DMS79 treated with DMSO at 0.1 percent for 48 hours (cell line): ENCODE measurements around the gene MTERF4.

Source experiments
- DNase-seq: peaks from one replicate; lab custom pipeline; 2025; lab: John Stamatoyannopoulos, UW

Gene MTERF4

DNA sequence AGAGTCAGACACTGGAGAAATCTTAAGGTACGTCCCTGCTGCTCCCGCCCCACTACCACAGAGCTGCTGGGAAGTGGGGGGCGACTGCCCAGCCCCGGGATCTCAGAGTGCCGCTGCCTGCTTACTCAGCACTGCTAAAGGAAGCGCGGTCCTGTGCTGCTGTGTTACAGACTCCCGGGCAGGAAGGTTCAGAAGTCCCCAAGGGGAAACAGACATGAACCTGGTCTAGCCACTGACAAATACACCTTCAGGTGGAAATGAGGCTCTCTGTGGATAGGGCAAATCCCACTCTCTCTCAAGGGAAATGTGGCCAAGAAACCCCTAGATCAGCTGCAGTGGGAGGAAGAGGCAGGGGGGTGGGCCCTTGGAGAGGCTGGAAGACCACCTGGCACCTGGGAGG lies 13.7 kb downstream of the MTERF4 start:
- DNase-seq, result no peak

DNA sequence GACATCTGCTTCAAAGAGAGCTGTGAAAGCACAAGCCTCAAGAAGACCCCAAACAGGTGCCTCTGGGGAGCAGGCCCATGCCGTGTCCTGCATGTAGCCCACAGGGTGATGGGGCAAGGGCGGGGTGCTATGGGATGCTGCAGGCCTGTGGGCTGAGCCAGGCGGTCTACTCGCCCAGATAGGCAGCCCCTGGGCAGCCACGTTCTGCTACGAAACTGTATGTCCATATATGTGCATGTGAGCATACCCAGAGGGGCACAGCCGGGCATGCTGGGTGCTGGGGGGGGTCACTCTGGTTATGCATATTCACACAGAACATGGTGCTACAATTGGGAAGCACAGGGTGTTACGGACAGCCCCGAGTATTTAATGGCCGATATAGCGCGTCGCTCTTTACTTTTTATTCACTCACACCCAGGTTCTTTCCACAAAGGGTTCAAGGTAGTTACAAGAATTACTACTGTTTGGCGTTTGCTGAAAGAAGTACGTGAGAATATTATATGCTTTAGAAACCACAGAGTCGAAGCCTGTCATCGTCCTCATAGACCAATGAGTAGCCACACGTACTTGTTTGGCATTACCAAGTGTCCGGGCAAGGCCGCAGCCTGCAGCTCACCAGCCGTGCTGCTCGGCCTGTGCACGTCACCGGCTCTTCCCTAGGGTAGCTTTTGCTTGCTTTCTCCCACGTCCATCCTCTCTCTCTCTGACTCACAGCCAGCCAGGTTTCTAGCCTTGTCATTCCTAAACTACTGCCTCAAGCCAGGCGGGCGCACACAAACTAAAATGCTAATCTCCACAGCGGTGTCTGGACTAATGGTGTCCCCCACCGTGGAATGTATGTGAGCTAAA lies 14.4 kb downstream of the MTERF4 start:
- DNase-seq, result no peak

DNA sequence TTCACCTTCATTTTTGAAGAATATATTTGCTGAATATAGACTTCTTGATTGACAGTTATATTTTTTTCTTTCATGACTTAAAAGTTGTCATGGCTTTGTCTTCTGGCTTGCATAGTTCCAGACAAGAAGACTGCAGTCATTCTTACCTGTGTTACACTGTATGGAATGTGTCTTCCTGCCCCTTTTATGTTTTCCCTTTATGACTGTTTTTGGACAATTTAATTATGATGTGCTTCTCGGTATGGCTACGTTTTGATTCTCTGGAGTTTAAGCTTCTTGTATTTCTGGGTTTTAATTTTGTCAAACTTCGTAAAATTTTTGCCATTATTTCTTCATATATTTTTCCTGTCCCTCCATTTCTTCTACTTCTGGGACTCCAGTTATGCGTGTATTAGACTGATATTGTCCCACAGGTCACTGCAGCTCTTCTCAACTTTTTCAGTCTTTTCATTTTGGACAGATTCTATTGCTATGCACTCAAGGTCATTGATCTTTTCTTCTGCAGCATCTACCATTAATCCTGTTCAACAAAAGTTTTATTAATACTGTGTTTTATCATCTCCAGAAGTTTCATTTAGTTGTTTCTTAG lies 17.1 kb downstream of the MTERF4 start:
- DNase-seq, result no peak

DNA sequence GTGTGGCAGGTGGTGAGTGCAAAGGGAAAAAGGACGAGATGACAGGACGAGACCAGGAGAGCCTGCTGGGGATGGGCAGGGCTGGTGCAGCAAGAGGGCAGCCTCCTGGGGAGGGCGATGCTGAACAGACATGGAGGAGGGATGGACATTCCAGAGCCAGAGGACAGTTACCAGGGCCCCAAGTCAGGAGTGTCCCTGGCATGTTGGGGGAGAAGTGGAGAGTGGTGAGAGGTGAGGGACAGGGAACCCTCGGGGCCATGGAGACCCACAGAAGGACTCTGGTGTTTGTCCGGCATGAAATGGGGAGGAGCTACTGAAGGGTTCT lies 19.0 kb downstream of the MTERF4 start:
- no peak for DNase-seq

DNA sequence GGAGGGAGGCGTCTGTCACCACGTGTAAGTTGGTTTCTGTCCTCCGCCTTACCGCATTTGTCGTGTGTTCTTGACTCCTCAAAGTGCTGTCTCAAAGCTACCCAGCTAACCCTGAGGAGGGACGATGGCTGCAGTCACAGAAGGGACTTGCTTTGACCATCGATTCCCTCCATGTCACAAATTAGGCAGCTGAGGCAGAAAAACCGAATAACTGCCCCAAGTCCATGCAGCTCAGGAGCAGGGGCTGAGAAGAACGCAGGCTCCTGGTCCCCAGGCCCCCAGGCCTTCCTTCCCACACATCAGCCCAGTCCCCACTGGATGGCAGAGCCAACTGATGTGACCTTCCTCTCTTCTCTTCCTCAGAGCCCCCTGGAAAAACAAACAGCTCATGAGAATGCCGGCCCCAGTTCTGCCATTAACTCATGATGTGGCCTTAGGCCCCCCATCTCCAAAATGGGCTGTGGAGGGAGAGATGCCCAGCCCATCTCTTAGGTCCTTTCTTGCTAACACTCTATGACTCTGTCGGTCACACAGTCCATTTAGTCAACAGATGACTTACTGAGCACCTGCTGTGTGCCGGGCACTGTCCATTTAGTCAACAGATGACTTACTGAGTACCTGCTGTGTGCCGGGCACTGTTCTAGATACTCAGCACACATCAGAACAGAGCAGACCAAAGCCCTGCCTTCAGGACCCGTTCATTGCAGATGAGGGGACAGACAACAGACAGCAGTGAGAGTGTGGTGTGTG lies 19.6 kb downstream of the MTERF4 start:
- no peak for DNase-seq

DNA sequence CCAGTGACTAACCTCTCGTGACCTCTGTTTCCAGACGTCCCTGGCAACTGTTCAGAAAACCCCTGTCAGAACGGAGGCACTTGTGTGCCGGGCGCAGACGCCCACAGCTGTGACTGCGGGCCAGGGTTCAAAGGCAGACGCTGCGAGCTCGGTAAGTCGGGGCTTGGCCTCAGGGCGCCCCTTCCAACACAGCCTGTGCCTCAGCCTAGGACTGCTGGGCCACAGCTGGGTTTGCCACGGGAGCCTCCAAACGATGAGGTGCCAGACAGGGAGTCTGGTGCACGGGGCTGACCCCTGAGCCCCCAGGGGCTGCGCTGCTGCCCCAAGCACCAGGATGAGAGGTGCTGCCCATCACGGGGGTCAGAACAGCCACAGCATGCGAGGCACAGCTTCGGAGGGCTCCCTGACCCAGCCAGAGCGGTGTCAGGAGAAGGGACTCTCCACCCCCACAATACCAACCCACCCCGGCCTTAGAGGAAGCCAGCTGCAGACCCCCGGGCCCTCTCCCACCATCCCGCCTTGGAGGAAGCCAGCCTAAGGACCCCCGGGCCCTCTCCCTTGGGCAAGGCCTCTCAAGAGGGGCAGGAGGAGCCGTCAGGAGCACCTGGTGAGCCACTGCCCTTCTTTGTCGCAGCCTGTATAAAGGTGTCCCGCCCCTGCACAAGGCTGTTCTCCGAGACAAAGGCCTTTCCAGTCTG lies 20.3 kb downstream of the MTERF4 start:
- no peak for DNase-seq

DNA sequence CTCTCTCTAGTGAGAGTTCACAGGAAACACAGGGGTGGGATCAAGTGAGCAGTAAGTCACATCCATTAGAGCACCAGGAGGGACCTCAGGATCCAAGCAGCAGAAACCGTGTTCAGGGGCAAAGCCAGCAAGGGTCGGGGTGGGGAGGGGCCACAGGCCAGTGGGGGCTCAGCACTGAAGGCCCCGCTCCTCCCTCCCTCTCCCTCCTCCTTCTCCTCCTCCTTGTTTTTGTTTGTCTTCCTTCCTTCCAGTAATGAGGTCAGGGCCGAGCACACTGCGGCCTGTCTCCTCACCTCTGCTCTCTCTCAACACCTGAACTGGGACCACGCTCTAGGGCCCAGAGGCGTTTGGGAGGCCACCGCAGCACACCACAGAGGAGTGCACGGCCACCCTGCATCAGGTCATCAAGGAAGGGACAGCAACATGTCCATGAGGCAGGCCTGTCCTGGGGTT lies 20.9 kb downstream of the MTERF4 start:
- DNase-seq, result no peak

DNA sequence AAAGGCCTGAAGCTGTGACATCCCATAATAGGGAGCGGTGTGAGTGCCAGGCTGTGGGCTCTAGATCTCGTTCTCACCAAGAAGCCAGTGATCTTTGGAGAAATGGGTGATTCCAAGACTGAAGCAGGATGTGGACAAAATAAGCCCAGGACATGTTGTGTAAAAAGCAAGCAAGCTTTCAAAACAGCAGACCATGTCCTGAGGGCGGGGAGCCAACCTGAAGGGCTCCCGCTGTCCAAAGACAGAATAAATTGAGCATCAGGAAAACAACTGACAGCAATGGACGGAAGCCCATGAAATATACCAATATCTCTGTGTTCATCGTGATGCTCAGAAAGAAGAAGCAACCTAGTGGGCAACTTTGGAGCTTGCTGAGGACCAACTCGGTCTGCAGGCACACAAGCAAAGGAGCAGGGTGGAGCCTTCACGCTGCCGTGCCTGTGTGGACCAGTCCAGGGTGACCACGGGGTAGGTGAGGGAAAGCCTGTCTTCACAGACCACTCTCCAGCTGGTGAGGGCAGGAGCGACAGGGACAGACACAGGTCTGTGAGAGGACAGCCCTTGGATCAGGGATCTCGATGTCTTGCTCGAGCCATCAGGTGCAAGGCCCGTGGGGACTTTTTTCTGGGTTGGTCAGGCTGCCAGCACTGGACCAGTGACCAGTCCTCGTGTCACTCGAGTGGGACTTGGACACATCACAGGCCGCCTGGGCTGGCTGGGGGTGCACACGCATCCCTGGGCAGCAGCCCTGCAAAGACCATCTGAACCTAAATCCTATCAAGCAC lies 21.5 kb downstream of the MTERF4 start:
- no peak for DNase-seq

DNA sequence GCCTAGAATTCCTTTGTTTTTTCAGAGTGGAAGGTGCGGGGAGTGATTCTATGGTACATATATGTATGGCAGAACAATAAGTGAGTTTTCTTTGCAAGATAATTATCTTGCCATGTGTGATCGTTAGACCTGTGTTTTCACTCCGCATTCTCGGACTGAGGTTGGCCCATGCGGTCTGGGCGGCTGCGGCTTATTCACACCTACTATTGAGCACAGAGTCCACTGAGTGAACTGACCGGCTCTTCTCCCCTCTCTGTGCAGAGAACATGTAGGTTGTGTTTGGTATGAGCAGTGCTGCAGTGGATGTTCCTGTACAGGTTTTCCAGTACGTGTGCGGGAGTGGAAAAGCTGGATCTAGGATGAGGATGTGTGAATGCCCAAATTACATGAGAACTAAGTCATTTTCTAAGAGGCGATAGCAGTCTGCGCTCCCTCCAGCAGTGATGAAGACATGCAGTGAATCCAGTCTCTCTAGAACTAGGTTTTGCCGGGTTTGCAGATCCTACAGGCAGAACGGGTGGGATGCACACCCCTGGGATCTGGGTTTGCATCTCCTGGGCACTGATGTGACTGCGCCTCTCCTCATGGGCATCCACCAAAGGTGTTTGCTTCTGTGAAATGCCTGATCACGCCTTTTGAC lies 27.1 kb downstream of the MTERF4 start:
- no peak for DNase-seq

DNA sequence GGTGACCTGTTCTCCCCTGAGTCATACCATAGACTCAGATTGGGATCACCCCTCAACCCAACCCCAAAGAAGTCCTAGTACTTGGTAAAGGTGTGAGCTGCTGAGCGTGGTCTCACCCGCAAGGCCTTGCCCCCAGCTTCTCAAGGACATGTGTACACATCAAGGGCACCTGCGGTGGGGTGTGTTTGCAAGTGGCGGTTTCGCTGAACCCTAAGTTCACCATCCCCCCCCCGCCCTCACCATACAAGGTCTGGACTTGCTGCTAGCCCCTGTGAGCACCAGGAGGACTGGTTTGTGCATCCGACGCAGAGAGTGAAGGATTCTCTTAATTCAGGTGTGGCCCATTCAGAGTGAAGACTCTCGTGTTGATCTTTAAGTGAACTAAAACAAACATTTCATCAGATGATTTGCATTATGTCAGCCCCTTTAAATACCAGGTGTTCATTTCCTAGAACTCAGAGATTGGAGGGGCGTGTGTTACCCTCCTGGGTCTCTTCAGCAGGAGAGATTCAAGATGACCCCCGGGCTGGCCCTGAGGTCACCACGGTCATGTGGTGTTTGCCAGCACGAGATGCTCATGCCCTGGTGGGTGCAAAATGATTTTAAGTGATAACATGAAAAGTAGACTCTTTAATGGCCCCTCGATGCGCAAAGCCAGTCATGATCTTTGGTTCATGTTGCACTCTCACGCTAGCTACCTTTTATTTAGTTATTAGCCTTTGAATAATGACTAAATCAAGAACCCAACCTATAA lies 27.8 kb downstream of the MTERF4 start:
- DNase-seq, result no peak

DNA sequence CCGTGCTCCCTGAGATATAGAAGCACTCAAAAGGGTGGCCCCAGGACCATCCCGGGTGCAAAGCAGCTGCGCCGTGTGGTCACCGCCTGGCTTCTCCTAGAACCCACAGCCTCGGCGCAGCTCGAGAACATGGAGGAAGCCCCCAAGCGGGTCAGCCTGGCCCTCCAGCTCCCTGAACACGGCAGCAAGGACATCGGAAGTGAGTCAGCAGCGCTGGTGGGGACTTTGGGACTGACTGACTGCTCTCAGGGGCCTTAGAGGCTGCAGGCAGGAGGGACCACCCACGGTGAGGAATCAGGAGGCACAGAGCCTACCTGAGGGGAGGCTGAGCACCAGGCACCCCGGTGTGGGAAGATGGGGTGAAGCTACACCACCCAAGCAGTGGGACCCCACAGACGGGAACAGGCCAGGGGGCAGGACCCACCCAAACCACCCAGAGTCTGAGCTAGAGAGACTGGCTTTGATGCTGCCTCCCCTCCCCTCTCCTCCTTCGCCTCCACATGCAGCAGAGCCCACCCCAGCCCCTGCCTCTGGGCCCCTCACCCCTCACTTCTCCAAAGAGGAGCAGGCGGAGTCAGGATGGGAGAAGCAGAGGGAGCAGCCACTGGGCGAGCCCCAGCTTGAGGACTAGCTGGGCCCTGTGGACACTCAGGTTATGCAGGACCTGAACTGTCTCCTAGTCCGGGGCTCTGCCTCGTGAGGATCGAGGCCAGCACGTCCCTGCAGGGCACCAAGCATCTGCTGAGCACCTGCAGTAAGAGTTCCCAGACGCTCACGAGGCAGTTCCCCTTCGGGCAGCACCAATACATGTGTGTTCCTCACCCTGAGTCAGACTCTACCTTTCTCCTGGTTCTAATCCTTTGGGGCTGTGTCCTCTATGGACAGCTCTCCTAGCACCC lies 28.7 kb downstream of the MTERF4 start:
- no peak for DNase-seq

DNA sequence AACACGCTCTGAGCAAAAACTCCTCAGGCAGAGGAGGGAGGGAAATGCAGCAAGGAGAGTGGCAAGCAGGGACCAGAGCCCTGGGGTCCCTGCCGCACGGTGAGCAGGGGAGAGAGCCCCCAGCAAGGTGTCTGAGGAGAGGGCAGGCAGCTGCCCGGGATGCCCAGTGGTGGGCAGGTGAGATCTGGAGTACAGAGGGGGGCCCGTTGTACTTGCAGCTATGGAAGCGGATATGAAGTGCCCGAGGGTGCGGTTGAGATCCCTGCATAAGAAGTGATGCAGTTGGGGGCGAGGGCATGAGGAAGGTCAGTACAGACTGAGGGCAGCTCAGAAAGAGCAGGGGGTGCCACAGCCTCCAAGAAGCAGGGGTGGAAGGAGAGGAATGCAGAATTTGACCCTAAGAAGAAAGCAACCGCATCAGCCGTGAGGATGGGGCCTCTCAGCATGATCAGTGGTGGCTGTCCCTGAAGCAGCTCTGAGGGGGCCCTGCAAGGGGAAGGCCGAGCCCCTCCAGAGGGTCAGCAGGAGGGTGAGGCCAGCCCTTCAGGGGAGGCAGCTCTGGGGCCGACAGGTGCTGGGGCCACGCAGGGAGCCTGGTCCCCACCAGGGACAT lies 29.4 kb downstream of the MTERF4 start:
- DNase-seq, result no peak

DNA sequence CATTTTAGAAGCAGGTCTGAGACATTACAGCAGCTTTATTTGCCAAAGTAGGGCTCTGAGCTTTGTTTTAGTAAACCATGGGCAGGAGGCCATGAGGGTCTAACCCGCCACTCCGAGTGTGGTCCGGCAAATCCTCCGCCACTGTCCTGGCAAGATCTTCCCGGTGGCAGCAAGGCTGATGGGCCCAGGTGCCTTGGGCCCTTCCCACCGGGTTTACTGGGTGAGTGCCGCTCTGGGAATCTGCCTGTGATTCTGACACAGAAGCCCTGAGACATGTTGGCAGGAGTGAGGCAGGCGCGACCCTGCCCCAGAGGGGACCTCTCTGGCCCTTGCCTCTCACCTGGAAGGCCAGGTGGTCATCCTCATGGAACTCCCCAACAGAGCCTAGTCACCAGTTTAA lies 29.9 kb downstream of the MTERF4 start:
- no peak for DNase-seq

DNA sequence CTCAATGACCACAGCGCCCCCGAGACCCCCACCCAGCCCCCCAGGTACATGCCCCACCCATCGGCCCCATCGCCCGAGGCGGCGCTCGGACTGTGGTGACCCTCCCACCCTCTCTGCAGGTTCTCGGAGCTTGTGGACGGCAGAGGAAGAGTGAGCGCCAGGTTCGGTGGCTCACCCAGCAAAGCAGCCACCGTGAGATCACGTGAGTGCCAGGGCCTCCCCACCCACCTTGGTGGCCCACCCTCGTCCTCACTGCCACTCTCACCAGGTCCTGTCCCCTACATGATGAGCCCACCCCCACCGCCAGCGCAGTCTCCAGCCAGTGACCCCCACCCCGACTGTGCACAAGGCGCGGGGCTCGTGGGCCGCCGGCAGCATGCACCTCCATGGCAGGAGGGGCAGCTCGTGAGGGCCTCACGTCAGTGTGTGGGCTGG lies 30.4 kb downstream of the MTERF4 start:
- DNase-seq, result no peak

DNA sequence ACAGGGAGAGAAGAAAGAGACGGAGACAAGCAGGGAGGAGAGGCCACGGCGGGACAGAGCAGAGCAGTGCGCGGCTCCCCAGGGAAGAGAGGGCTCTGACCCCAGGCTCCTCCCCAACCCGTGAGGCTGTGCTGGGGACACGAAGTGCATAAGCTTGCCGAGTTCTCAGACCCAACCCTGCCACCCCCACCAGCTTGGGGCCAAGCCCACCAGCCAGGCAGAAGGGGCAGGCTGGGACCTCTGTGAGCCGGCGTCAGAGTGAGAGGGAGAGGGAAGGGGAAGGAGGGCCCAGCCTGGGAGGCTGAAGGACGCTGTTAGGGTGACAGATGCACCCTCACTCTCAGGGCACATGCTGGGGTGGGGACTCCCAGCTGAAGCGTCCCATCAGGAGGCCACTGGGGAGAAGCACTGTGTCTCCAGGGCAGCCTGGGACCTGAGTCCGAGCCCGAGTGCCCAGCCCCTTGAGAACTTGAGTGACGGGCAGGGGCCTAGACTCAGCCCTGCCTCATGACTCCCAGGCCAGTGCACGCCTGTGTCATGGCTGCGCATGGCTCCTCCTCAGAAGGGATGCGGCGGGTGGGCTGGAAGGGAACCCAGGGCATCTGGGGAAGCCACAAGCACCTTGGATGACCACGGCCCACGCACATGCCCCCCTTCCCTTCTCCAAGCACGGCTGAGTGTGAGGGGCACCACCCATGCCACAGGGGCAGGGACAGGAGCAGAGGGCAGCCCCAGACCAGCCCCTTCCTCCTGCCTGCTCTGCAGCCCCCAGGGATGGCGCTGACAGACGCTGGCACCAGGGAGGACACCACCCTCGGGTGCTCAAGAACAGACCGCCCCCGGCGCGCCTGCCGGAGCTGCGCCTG lies 31.0 kb downstream of the MTERF4 start:
- no peak for DNase-seq

DNA sequence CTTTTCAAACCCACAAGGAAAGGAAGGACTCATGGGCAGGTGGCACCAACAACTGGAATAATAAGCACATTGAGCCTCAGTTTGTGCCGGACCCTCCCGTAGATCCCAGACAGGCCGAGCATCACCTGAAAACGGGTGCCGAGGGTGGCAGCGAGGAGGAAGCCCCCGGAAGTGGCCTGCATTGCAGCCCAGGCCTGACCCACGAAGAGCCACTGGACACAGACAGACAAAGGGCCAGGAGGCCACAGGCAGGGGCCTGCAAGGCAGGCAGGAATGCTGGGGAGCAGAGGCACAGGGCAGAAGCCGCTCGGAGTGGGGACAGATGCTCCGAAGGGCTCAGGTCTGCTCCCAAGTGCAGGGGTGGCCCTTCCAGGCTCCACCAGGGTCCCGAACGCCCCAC lies 31.7 kb downstream of the MTERF4 start:
- DNase-seq, result no peak

DNA sequence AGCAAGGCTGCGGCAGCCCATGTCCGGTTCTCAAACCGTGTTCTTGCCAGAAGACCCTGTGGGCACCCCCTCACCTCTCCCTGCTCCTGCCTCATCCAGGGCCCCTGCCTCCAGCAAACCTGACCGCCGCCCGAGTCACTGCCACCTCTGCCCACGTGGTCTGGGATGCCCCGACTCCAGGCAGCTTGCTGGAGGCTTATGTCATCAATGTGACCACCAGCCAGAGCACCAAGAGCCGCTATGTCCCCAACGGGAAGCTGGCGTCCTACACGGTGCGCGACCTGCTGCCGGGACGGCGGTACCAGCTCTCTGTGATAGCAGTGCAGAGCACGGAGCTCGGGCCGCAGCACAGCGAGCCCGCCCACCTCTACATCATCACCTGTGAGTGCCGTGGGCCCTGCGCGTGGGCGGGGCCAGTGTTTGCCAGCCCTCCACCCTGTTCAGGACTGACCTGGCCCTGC lies 32.2 kb downstream of the MTERF4 start:
- no peak for DNase-seq
